PFSK-1 (cell line): Measurements from ENCODE around the gene EPDR1. TPM values are rescaled to one million over a fixed set of nuclear protein-coding genes. Genes with fewer than 3 reads are reported as not detected.

Source experiments
- FOXP2 ChIP-seq: optimal IDR thresholded peaks from 2 replicates; pipeline ENCODE3; 2011; ENCODE audit warnings: borderline replicate concordance, control low read depth, inconsistent platforms; ENCODE audit not compliant: insufficient read depth; ENCODE audit errors: extremely low read length, extremely low read depth
- POLR2AphosphoS5 ChIP-seq: IDR thresholded peaks from 2 replicates; pipeline ENCODE4 v1.6.1; 2012; ENCODE audit warnings: low read depth, mild to moderate bottlenecking, control low read depth, low read length, moderate library complexity
- REST ChIP-seq, 2 experiments: IDR thresholded peaks; 2 replicates each; pipeline versions ENCODE4 v1.6.1 to v1.8.0; 2011 to 2012; ENCODE audit warnings: low read depth in 2 of 2, low read length in 2 of 2, control low read depth in 1 of 2, inconsistent platforms in 1 of 2, mild to moderate bottlenecking in 1 of 2, moderate library complexity in 1 of 2; ENCODE audit not compliant: insufficient read depth in 1 of 2
- SIN3A ChIP-seq: IDR thresholded peaks from 2 replicates; pipeline ENCODE4 v1.6.1; 2012; ENCODE audit warnings: mild to moderate bottlenecking, low read length, moderate library complexity, borderline replicate concordance; ENCODE audit not compliant: insufficient read depth
- TAF1 ChIP-seq: IDR thresholded peaks from 2 replicates; pipeline ENCODE4 v1.6.1; 2012; ENCODE audit warnings: low read length, control low read depth, borderline replicate concordance; ENCODE audit not compliant: insufficient read depth
- polyA plus RNA-seq: library from polyadenylated mRNA; unstranded; fragments of >200 nt; gene quantifications from one replicate; pipeline ENCODE4 v1.2.1, GENCODE V29; 2012; ENCODE audit warnings: low read depth, missing spikeins; ENCODE audit not compliant: insufficient read length

Gene EPDR1
- polyA plus RNA-seq: not detected

GRCh38 chr7:37920305-37920848, at the start of gene EPDR1:
EPDR1 (plus strand) TSS chr7:37920640; CDS start chr7:37920940, 300 bp downstream.
- TF ChIP-seq TAF1: no peak
- no peak for TF ChIP-seq POLR2AphosphoS5
- no peak for TF ChIP-seq REST (IDR thresholded peaks at IDR 0.05; ENCODE audit: insufficient read depth in 1 of 2, low read depth in 2 of 2, low read length in 2 of 2)
- no peak for TF ChIP-seq SIN3A

- TF ChIP-seq REST (IDR thresholded peaks at IDR 0.05; ENCODE audit: insufficient read depth in 1 of 2, low read depth in 2 of 2, low read length in 2 of 2): no peak
- no peak for TF ChIP-seq FOXP2
- no peak for TF ChIP-seq TAF1
- TF ChIP-seq SIN3A: no peak
- TF ChIP-seq POLR2AphosphoS5: no peak
These were observed 38.4 kb upstream of the EPDR1 start for GRCh38 chr7:37882086-37882485.

- TF ChIP-seq SIN3A: no peak
- TF ChIP-seq POLR2AphosphoS5: no peak
- TF ChIP-seq REST (IDR thresholded peaks at IDR 0.05; ENCODE audit: insufficient read depth in 1 of 2, low read depth in 2 of 2, low read length in 2 of 2): no peak
- no peak for TF ChIP-seq FOXP2
- TF ChIP-seq TAF1: no peak
These were observed 27.1 kb upstream of the EPDR1 start for GRCh38 chr7:37893359-37893758.

GRCh38 chr7:37894671-37895070, 25.8 kb upstream of the EPDR1 start:
- TF ChIP-seq POLR2AphosphoS5 (no peak), SIN3A (no peak), TAF1 (no peak), FOXP2 (no peak), REST (IDR thresholded peaks at IDR 0.05; ENCODE audit: insufficient read depth in 1 of 2, low read depth in 2 of 2, low read length in 2 of 2) (no peak)

GRCh38 chr7:37899712-37900247, 20.7 kb upstream of the EPDR1 start:
- TF ChIP-seq TAF1 (no peak), FOXP2 (no peak), SIN3A (no peak), POLR2AphosphoS5 (no peak), REST (IDR thresholded peaks at IDR 0.05; ENCODE audit: insufficient read depth in 1 of 2, low read depth in 2 of 2, low read length in 2 of 2) (no peak)
